ENCODE data around the gene TMEM89. TPM values are rescaled to one million over a fixed set of nuclear protein-coding genes. Genes with fewer than 3 reads are reported as not detected.

The TMEM89 gene
- total and polyA plus RNA-seq, 2 of the 4 experiments (the other 2 are of a cell fraction), result 0.15 TPM; not detected in 1

GRCh38 chr3:48630833-48631232 lies 9.3 kb upstream of the TMEM89 start:
- dilution Hi-C loops (cut with HindIII; ENCODE audit: low sequenced_read_pairs, unreplicated experiment) (no loop called here), in situ Hi-C loops (cut with MboI; ENCODE audit: low sequenced_read_pairs) (no loop called here), intact Hi-C loops (cut with micrococcal nuclease) (loop anchor here (10.0 kb wide), 1 partner anchor 186 kb away; the partner anchor contains the start of genes ATRIP, CCDC51 and TMA7)
- Histone ChIP-seq H3K4me1 (ENCODE audit: control insufficient read depth, insufficient read depth, low read length) (peaks cover 11% of the 10 kb centered on the region), H3K9me3 (ENCODE audit: control insufficient read depth, insufficient read depth, low read length) (no peaks in the 10 kb centered on the region), H2BK20ac (ENCODE audit: low read depth, low read length) (no peak overlapping the region), H3K27ac (ENCODE audit: insufficient read depth, low read length) (no peak overlapping the region), H3K14ac (replicated peaks; ENCODE audit: low read depth, low read length) (no peak overlapping the region), H4K91ac (ENCODE audit: insufficient read depth, low read depth, low read length) (no peak overlapping the region), H3K56ac (ENCODE audit: extremely low read depth, insufficient read depth, low read length) (no peak overlapping the region), H3K18ac (ENCODE audit: low read depth, low read length) (no peak overlapping the region), H3K27me3 (ENCODE audit: control insufficient read depth, insufficient read depth, low read length) (no peaks in the 10 kb centered on the region), H3K36me3 (ENCODE audit: control insufficient read depth, insufficient read depth, low read length) (peaks cover 79% of the 10 kb centered on the region), H3K9me1 (ENCODE audit: insufficient read depth, low read length) (peaks cover 12% of the 10 kb centered on the region), H3K4me2 (ENCODE audit: low read depth, low read length) (no peak overlapping the region), H2BK5ac (ENCODE audit: low read depth, low read length, poor library complexity, severe bottlenecking) (no peak overlapping the region), H2BK120ac (ENCODE audit: low read depth, low read length) (no peak overlapping the region), H3K4ac (ENCODE audit: low read depth, low read length) (no peak overlapping the region), H4K5ac (ENCODE audit: low read depth, low read length) (no peak overlapping the region), H2AK5ac (ENCODE audit: low read depth, low read length) (no peak overlapping the region), H2AFZ (replicated peaks; ENCODE audit: low read length, poor library complexity) (no peak overlapping the region), H2BK15ac (ENCODE audit: low read depth, low read length) (no peak overlapping the region), H3K79me1 (ENCODE audit: low read depth in 1 of 2, low read length in 2 of 2) (peaks cover 29 to 57% of the 10 kb centered on the region in 2 experiments), H3K4me3 (ENCODE audit: insufficient read depth, low read depth, low read length) (no peak overlapping the region), H3K23ac (ENCODE audit: low read depth, low read length) (no peak overlapping the region), H3K9ac (ENCODE audit: low read depth, low read length) (no peak overlapping the region), H2AK9ac (replicated peaks; ENCODE audit: low read depth, low read length, poor library complexity) (peak overlapping the region; percentile 65), H4K8ac (ENCODE audit: low read depth in 2 of 2, low read length in 2 of 2) (no peak overlapping the region), H4K20me1 (ENCODE audit: insufficient read depth, low read length) (peaks cover 53% of the 10 kb centered on the region)
- TF ChIP-seq RCOR1 (IDR thresholded peaks at IDR 0.05; ENCODE audit: insufficient replicate concordance, low read length) (no peak), POLR2A (IDR thresholded peaks at IDR 0.05; ENCODE audit: low read depth, low read length) (no peak), MXI1 (IDR thresholded peaks at IDR 0.05; ENCODE audit: borderline replicate concordance, low read depth, low read length) (no peak), RFX5 (IDR thresholded peaks at IDR 0.05; ENCODE audit: low read depth, low read length) (no peak), RAD21 (IDR thresholded peaks at IDR 0.05; ENCODE audit: low read length) (no peak), NFE2L2 (IDR thresholded peaks at IDR 0.05; ENCODE audit: low read depth, low read length) (no peak), CEBPB (IDR thresholded peaks at IDR 0.05; ENCODE audit: low read depth, low read length) (no peak), SMC3 (IDR thresholded peaks at IDR 0.05; ENCODE audit: low read depth, low read length) (no peak), USF2 (IDR thresholded peaks at IDR 0.05; ENCODE audit: low read depth, low read length) (no peak), FOS (IDR thresholded peaks at IDR 0.05; ENCODE audit: low read depth, low read length) (no peak), MAZ (IDR thresholded peaks at IDR 0.05; ENCODE audit: borderline replicate concordance, low read depth, low read length) (no peak)
- 91% methylated on average over 4 of the region's 12 CpGs; no CpG with 5 or more reads in 1 of the 2 experiments for WGBS, 2 experiments (ENCODE audit: extremely low coverage in 2 of 2, insufficient read length in 1 of 2)
- CTCF ChIA-PET, result no interaction called here
- DNase-seq (no peak), ATAC-seq (ENCODE audit: low read depth) (no peak)
- BruUV-seq (replicated peaks), result no TSS peak
- POLR2A ChIA-PET (ENCODE audit: unreplicated experiment), result no interaction called here
